ENCODE data around the gene LRIG1. TPM values are rescaled to one million over a fixed set of nuclear protein-coding genes. Genes with fewer than 3 reads are reported as not detected.
A peak's percentile ranks its signal among the peaks of the same experiment; 100 is the strongest.

The LRIG1 gene
- total and polyA plus RNA-seq, 2 donors (not counting 1 experiment from before 2014, with no cell fraction given), result 27.9 to 104 TPM

DNA sequence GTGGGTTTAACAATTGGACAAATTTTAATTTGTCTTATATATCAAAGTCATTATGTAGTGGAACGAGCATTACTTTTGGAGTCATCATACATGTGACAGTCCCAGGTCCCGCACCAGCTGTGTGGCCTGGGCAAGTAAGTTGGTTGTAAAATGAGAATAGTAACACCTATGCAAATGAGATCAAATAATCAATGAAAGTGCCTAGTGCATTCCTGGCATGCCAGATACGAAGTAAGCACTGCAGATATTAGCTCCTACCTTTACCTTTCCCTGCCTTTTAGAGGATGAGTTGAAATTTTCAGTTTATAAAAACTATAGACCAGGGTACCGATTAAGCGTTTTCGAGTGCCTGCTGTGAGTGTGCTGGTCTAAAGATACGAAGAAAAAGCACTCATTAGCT, 134.1 kb downstream of the LRIG1 start:
- Histone ChIP-seq H3K4me2 (ENCODE audit: extremely low read depth, insufficient read depth, low read length) (no peak overlapping the region), H4K20me1 (ENCODE audit: control insufficient read depth, extremely low read depth, insufficient read depth, low read length) (no peaks in the 10 kb centered on the region), H3K4me1 (ENCODE audit: control insufficient read depth, extremely low read depth, insufficient read depth, low read length) (peaks cover 7% of the 10 kb centered on the region), H3K27ac (ENCODE audit: insufficient read depth, low read length) (no peak overlapping the region), H3K9me3 (ENCODE audit: control insufficient read depth, insufficient read depth, low read depth, low read length) (no peaks in the 10 kb centered on the region), H3K9ac (ENCODE audit: insufficient read depth, low read length) (no peak overlapping the region), H3K27me3 (ENCODE audit: control insufficient read depth, insufficient read depth, low read length) (no peaks in the 10 kb centered on the region), H3K79me2 (ENCODE audit: control insufficient read depth, insufficient read depth, low read length) (no peaks in the 10 kb centered on the region), H2AFZ (ENCODE audit: low read length) (no peak overlapping the region), H3K36me3 (ENCODE audit: control insufficient read depth, insufficient read depth, low read length) (no peaks in the 10 kb centered on the region), H3K4me3 (replicated peaks in 1 of 4; ENCODE audit: control extremely low read depth in 1 of 4, insufficient read depth in 1 of 4, low read depth in 3 of 4, low read length in 4 of 4) (no peak overlapping the region)
- DNase-seq (ENCODE audit: low read depth in 2 of 2), result no peak
- TF ChIP-seq EZH2 (IDR thresholded peaks at IDR 0.05; ENCODE audit: low read length, missing control alignments), result no peak
- TF ChIP-seq, protein P1, sequence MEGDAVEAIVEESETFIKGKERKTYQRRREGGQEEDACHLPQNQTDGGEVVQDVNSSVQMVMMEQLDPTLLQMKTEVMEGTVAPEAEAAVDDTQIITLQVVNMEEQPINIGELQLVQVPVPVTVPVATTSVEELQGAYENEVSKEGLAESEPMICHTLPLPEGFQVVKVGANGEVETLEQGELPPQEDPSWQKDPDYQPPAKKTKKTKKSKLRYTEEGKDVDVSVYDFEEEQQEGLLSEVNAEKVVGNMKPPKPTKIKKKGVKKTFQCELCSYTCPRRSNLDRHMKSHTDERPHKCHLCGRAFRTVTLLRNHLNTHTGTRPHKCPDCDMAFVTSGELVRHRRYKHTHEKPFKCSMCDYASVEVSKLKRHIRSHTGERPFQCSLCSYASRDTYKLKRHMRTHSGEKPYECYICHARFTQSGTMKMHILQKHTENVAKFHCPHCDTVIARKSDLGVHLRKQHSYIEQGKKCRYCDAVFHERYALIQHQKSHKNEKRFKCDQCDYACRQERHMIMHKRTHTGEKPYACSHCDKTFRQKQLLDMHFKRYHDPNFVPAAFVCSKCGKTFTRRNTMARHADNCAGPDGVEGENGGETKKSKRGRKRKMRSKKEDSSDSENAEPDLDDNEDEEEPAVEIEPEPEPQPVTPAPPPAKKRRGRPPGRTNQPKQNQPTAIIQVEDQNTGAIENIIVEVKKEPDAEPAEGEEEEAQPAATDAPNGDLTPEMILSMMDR (conservative IDR thresholded peaks at IDR 0.05 in 1 of 2, IDR thresholded peaks at IDR 0.05 in 1 of 2; ENCODE audit: low read depth in 1 of 2, low read length in 2 of 2), result no peak

DNA sequence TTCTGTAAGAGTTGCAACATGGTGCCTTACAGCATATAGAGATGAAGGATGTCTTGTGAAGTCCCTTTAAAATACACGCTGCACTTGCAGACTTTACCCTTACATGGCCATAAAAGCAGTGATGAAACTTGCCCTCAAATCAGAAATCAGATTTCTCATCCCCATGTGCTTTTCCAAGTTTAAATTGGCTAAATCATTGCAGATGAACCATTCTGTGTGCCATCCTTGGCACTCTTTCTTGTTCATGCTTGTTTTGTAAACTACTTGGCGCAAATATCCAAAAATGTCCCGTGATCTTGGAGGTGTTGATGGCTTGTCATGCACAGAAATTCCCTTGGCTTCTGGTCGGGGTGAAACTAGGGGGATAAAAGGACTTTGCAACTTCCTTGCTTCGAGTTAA, 135.7 kb downstream of the LRIG1 start:
- Histone ChIP-seq H3K4me1 (ENCODE audit: control insufficient read depth, extremely low read depth, insufficient read depth, low read length) (peaks cover 7% of the 10 kb centered on the region), H3K4me2 (ENCODE audit: extremely low read depth, insufficient read depth, low read length) (no peak overlapping the region), H3K27ac (ENCODE audit: insufficient read depth, low read length) (no peak overlapping the region), H3K27me3 (ENCODE audit: control insufficient read depth, insufficient read depth, low read length) (no peaks in the 10 kb centered on the region), H3K79me2 (ENCODE audit: control insufficient read depth, insufficient read depth, low read length) (no peaks in the 10 kb centered on the region), H3K4me3 (replicated peaks in 1 of 4; ENCODE audit: control extremely low read depth in 1 of 4, insufficient read depth in 1 of 4, low read depth in 3 of 4, low read length in 4 of 4) (no peak overlapping the region), H2AFZ (ENCODE audit: low read length) (no peak overlapping the region), H3K9ac (ENCODE audit: insufficient read depth, low read length) (no peak overlapping the region), H3K36me3 (ENCODE audit: control insufficient read depth, insufficient read depth, low read length) (no peaks in the 10 kb centered on the region), H3K9me3 (ENCODE audit: control insufficient read depth, insufficient read depth, low read depth, low read length) (no peaks in the 10 kb centered on the region), H4K20me1 (ENCODE audit: control insufficient read depth, extremely low read depth, insufficient read depth, low read length) (no peaks in the 10 kb centered on the region)
- no peak for TF ChIP-seq EZH2 (IDR thresholded peaks at IDR 0.05; ENCODE audit: low read length, missing control alignments)
- TF ChIP-seq, protein P1 (conservative IDR thresholded peaks at IDR 0.05 in 1 of 2, IDR thresholded peaks at IDR 0.05 in 1 of 2; ENCODE audit: low read depth in 1 of 2, low read length in 2 of 2), result no peak
- DNase-seq (ENCODE audit: low read depth in 2 of 2), result peak in 1 of 2 donors; percentile 36

GRCh38 chr3:66363148-66363547, 137.7 kb downstream of the LRIG1 start:
- Histone ChIP-seq H3K9me3 (ENCODE audit: control insufficient read depth, insufficient read depth, low read depth, low read length) (no peaks in the 10 kb centered on the region), H3K27ac (ENCODE audit: insufficient read depth, low read length) (no peak overlapping the region), H3K4me1 (ENCODE audit: control insufficient read depth, extremely low read depth, insufficient read depth, low read length) (peaks cover 7% of the 10 kb centered on the region), H3K9ac (ENCODE audit: insufficient read depth, low read length) (no peak overlapping the region), H4K20me1 (ENCODE audit: control insufficient read depth, extremely low read depth, insufficient read depth, low read length) (no peaks in the 10 kb centered on the region), H3K79me2 (ENCODE audit: control insufficient read depth, insufficient read depth, low read length) (no peaks in the 10 kb centered on the region), H3K4me2 (ENCODE audit: extremely low read depth, insufficient read depth, low read length) (no peak overlapping the region), H3K27me3 (ENCODE audit: control insufficient read depth, insufficient read depth, low read length) (no peaks in the 10 kb centered on the region), H3K36me3 (ENCODE audit: control insufficient read depth, insufficient read depth, low read length) (no peaks in the 10 kb centered on the region), H2AFZ (ENCODE audit: low read length) (no peak overlapping the region), H3K4me3 (replicated peaks in 1 of 4; ENCODE audit: control extremely low read depth in 1 of 4, insufficient read depth in 1 of 4, low read depth in 3 of 4, low read length in 4 of 4) (no peak overlapping the region)
- DNase-seq (ENCODE audit: low read depth in 2 of 2), result peak in 1 of 2 donors; percentile 17
- TF ChIP-seq, protein P1 (conservative IDR thresholded peaks at IDR 0.05 in 1 of 2, IDR thresholded peaks at IDR 0.05 in 1 of 2; ENCODE audit: low read depth in 1 of 2, low read length in 2 of 2), result no peak
- no peak for TF ChIP-seq EZH2 (IDR thresholded peaks at IDR 0.05; ENCODE audit: low read length, missing control alignments)
